Loucy (cell line): ENCODE results near the gene PARS2.

ENCODE experiments used
- H2AFZ ChIP-seq: fragments of 200-600 bp; sonication (generic); 2 replicates; pipeline ENCODE4 v1.6.0; 2016; ENCODE audit warnings: antibody characterized with exemption, mild to moderate bottlenecking, low read length, moderate library complexity
- H3F3A ChIP-seq: fragments of 200-600 bp; 2 replicates; pipeline ENCODE4 v1.6.0; 2016; ENCODE audit warnings: antibody characterized with exemption, low read depth, mild to moderate bottlenecking
- H3K27me3 ChIP-seq: fragments of 200-600 bp; sonication (generic); 2 replicates; pipeline ENCODE4 v1.6.1; 2014; ENCODE audit warnings: low read length, mild to moderate bottlenecking; ENCODE audit not compliant: insufficient read depth, poor library complexity, severe bottlenecking
- H3K36me3 ChIP-seq: fragments of 200-600 bp; sonication (generic); 2 replicates; pipeline ENCODE4 v1.6.1; 2016; ENCODE audit warnings: low read length; ENCODE audit not compliant: insufficient read depth
- H3K4me1 ChIP-seq: fragments of 200-600 bp; sonication (generic); 2 replicates; pipeline ENCODE4 v1.5.1; 2014; ENCODE audit warnings: low read length, mild to moderate bottlenecking; ENCODE audit not compliant: insufficient read depth, poor library complexity, severe bottlenecking
- H3K4me2 ChIP-seq: fragments of 200-600 bp; sonication (generic); 2 replicates; pipeline ENCODE4 v1.6.0; 2014; ENCODE audit warnings: antibody characterized with exemption, low read length, low read depth, mild to moderate bottlenecking; ENCODE audit not compliant: poor library complexity, severe bottlenecking
- H3K4me3 ChIP-seq: fragments of 200-600 bp; sonication (generic); 2 replicates; pipeline ENCODE4 v1.5.1; 2014; ENCODE audit warnings: low read length, mild to moderate bottlenecking, mixed read lengths; ENCODE audit not compliant: poor library complexity, severe bottlenecking
- H3K79me2 ChIP-seq: fragments of 200-600 bp; sonication (generic); 2 replicates; pipeline ENCODE4 v1.6.1; 2014; ENCODE audit warnings: low read length; ENCODE audit not compliant: insufficient read depth
- H3K9ac ChIP-seq: fragments of 200-600 bp; sonication (generic); 2 replicates; pipeline ENCODE4 v1.6.0; 2014; ENCODE audit warnings: mild to moderate bottlenecking, low read depth, low read length, moderate library complexity; ENCODE audit not compliant: poor library complexity, severe bottlenecking
- H3K9me2 ChIP-seq: fragments of 200-600 bp; sonication (generic); replicated peaks from 2 replicates; pipeline ENCODE4 v1.6.1; 2016; ENCODE audit warnings: low read depth, low read length, mixed read lengths
- H3K9me3 ChIP-seq: fragments of 200-600 bp; sonication (generic); 2 replicates; pipeline ENCODE4 v1.6.1; 2014; ENCODE audit warnings: mild to moderate bottlenecking, antibody characterized with exemption, low read length, low read depth; ENCODE audit not compliant: insufficient read depth
- H4K20me1 ChIP-seq: fragments of 200-600 bp; sonication (generic); 2 replicates; pipeline ENCODE4 v1.6.0; 2014; ENCODE audit warnings: antibody characterized with exemption, low read length, mild to moderate bottlenecking; ENCODE audit not compliant: insufficient read depth, poor library complexity, severe bottlenecking
- EZH2phosphoT487 ChIP-seq: fragments of 200-600 bp; IDR thresholded peaks from 2 replicates; pipeline ENCODE4 v1.6.1; 2018; ENCODE audit warnings: antibody characterized with exemption, mild to moderate bottlenecking, moderate library complexity, borderline replicate concordance
- TF ChIP-seq, protein P1 (sequence below): fragments of 200-600 bp; sonication (generic); conservative IDR thresholded peaks from 2 replicates; pipeline ENCODE4 v1.5.1; 2014; ENCODE audit warnings: mild to moderate bottlenecking, antibody characterized with exemption, low read length

Gene PARS2

GRCh38 chr1:54767526-54767925 is 3.2 kb upstream of the PARS2 start:
- H3K4me2 ChIP-seq, result no peak overlapping the region
- H3K9me2 ChIP-seq, result no peaks in the 10 kb centered on the region
- H3K79me2 ChIP-seq, result peaks cover 17% of the 10 kb centered on the region
- peaks cover 16% of the 10 kb centered on the region for H3K4me1 ChIP-seq
- no peak overlapping the region for H2AFZ ChIP-seq
- H3K36me3 ChIP-seq, result no peaks in the 10 kb centered on the region
- no peaks in the 10 kb centered on the region for H3K9me3 ChIP-seq
- no peaks in the 10 kb centered on the region for H4K20me1 ChIP-seq
- TF ChIP-seq EZH2phosphoT487, result no peak
- TF ChIP-seq, protein P1, sequence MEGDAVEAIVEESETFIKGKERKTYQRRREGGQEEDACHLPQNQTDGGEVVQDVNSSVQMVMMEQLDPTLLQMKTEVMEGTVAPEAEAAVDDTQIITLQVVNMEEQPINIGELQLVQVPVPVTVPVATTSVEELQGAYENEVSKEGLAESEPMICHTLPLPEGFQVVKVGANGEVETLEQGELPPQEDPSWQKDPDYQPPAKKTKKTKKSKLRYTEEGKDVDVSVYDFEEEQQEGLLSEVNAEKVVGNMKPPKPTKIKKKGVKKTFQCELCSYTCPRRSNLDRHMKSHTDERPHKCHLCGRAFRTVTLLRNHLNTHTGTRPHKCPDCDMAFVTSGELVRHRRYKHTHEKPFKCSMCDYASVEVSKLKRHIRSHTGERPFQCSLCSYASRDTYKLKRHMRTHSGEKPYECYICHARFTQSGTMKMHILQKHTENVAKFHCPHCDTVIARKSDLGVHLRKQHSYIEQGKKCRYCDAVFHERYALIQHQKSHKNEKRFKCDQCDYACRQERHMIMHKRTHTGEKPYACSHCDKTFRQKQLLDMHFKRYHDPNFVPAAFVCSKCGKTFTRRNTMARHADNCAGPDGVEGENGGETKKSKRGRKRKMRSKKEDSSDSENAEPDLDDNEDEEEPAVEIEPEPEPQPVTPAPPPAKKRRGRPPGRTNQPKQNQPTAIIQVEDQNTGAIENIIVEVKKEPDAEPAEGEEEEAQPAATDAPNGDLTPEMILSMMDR, result no peak
- no peaks in the 10 kb centered on the region for H3F3A ChIP-seq
- no peak overlapping the region for H3K9ac ChIP-seq
- H3K4me3 ChIP-seq, result no peak overlapping the region
- no peaks in the 10 kb centered on the region for H3K27me3 ChIP-seq

DNA sequence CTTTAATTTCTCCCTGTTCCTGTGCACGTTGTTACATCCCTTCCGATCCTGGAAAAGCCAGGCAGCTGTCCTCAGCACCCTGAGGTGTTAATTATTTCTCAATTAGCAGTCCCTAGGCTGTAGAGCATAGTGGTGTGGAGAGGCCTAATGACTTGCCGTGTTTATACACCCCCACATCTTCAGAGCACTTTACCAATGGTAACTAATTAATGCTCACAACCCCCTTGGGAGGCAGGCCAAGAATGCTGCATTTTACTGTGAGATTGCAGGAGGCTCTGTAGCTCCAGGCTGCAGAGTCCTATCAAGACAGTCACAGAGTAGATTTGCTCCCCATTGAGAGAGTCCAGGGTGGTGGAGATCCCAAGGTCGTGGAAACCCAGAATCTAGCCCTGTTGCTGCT is 2.4 kb upstream of the PARS2 start:
- H3K9ac ChIP-seq, result no peak overlapping the region
- H4K20me1 ChIP-seq, result no peaks in the 10 kb centered on the region
- TF ChIP-seq, protein P1, result no peak
- TF ChIP-seq EZH2phosphoT487, result no peak
- peaks cover 16% of the 10 kb centered on the region for H3K4me1 ChIP-seq
- no peaks in the 10 kb centered on the region for H3K9me2 ChIP-seq
- no peak overlapping the region for H3K4me3 ChIP-seq
- peaks cover 17% of the 10 kb centered on the region for H3K79me2 ChIP-seq
- no peak overlapping the region for H2AFZ ChIP-seq
- H3K27me3 ChIP-seq, result no peaks in the 10 kb centered on the region
- no peaks in the 10 kb centered on the region for H3K9me3 ChIP-seq
- H3K4me2 ChIP-seq, result no peak overlapping the region
- no peaks in the 10 kb centered on the region for H3F3A ChIP-seq
- H3K36me3 ChIP-seq, result no peaks in the 10 kb centered on the region

DNA sequence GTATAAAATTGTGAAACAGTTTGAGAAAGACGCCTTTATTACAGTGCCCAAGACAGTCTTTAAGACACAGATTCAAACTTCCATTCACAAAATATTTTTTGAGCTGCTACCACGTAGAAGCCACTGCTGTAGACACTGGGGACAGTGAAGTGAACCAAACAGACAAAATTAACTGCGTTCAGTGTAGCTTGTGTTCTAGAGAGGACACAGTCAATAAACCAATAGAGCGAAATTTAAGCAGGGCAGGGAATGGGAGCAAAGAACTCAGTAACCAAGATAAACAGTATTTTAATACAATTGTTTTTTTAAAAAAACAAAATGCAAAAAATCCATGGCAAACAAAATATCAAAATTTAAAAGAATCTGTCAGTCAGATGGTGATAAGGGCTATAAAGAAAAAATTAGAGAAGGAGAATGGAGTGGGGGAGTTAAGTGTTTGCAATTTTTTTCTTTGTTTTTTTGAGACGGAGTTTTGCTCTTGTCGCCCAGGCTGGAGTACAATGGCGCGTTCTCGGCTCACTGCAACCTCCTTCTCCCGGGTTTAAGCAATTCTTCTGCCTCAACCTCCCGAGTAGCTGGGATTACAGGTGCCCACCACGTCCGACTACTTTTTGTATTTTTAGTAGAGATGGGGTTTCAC is 719 bp upstream of the PARS2 start:
- Histone ChIP-seq H3F3A (no peaks in the 10 kb centered on the region), H2AFZ (peak overlapping the region; percentile 94), H3K9ac (peak overlapping the region; percentile 51), H3K4me1 (peaks cover 16% of the 10 kb centered on the region), H3K36me3 (no peaks in the 10 kb centered on the region), H3K79me2 (peaks cover 17% of the 10 kb centered on the region), H3K4me3 (peak overlapping the region; percentile 74), H4K20me1 (no peaks in the 10 kb centered on the region), H3K4me2 (peak overlapping the region; percentile 81), H3K9me2 (no peaks in the 10 kb centered on the region), H3K27me3 (no peaks in the 10 kb centered on the region), H3K9me3 (no peaks in the 10 kb centered on the region)
- TF ChIP-seq, protein P1, result no peak
- no peak for TF ChIP-seq EZH2phosphoT487
